Measurements from ENCODE around the gene RAPGEF4. TPM values are rescaled to one million over a fixed set of nuclear protein-coding genes. Genes with fewer than 3 reads are reported as not detected.

RAPGEF4 gene
- total and polyA plus RNA-seq, 9 of the 15 experiments (the other 6 are each of a cell fraction or from before 2014, with no cell fraction given), result 0.04 to 0.33 (median 0.13) TPM; not detected in 6

GRCh38 chr2:172848519-172848918, 112.9 kb downstream of the RAPGEF4 start:
- Histone ChIP-seq H3K9me3 (replicated peaks; ENCODE audit: control insufficient read depth, insufficient read depth, low read depth, low read length) (no peaks in the 10 kb centered on the region), H3K27ac (ENCODE audit: extremely low read depth, low read depth, low read length) (no peak overlapping the region), H3K79me2 (ENCODE audit: control insufficient read depth, insufficient read depth, low read length) (no peaks in the 10 kb centered on the region), H3K4me3 (no peak overlapping the region), H4K20me1 (replicated peaks; ENCODE audit: control insufficient read depth, insufficient read depth, low read length) (no peaks in the 10 kb centered on the region), H2AFZ (ENCODE audit: low read depth, low read length) (no peak overlapping the region), H3K4me1 (replicated peaks in 1 of 2; ENCODE audit: control insufficient read depth in 2 of 2, insufficient read depth in 2 of 2, low read length in 2 of 2) (no peaks in the 10 kb centered on the region), H3K9me1 (ENCODE audit: control insufficient read depth, insufficient read depth, low read length) (no peaks in the 10 kb centered on the region), H3K36me3 (ENCODE audit: control insufficient read depth, insufficient read depth, low read length) (no peaks in the 10 kb centered on the region), H3K9ac (ENCODE audit: insufficient read depth in 1 of 2, low read depth in 2 of 2, low read length in 2 of 2) (no peak overlapping the region), H3K4me2 (ENCODE audit: insufficient read depth, low read length) (no peak overlapping the region), H3K27me3 (ENCODE audit: control insufficient read depth in 2 of 2, insufficient read depth in 2 of 2, low read length in 2 of 2) (peaks cover 0 to 9% of the 10 kb centered on the region in 2 experiments; a peak in 2 of 5 replicates)
- no TSS peak for BruUV-seq (replicated peaks)
- no peak for ATAC-seq
- ChIA-PET POLR2A (no interaction called here), CTCF (ENCODE audit: low intra/inter-chr PET ratio) (no interaction called here)
- in situ Hi-C loops (cut with MboI), result no loop called here
- intact Hi-C loops (cut with micrococcal nuclease), result no loop called here
- FAIRE-seq, result no peak
- no peak for TF ChIP-seq CBX8 (IDR thresholded peaks at IDR 0.05; ENCODE audit: borderline replicate concordance, extremely low read depth, low read depth, low read length, poor library complexity, severe bottlenecking)
- TF ChIP-seq ZMIZ1 (IDR thresholded peaks at IDR 0.05; ENCODE audit: low read depth in 2 of 2, low read length in 2 of 2), result no peak
- no peak for TF ChIP-seq ETS2 (tag; IDR thresholded peaks at IDR 0.05; ENCODE audit: borderline replicate concordance, poor library complexity, severe bottlenecking)
- TF ChIP-seq CBFA2T2 (conservative IDR thresholded peaks at IDR 0.05), result no peak
- TF ChIP-seq ARID3B (CRISPR knock-in tag; IDR thresholded peaks at IDR 0.05; ENCODE audit: borderline replicate concordance), result no peak
- no peak for TF ChIP-seq NFE2 (IDR thresholded peaks at IDR 0.05; ENCODE audit: low read depth)
- no peak for TF ChIP-seq PCBP1 (IDR thresholded peaks at IDR 0.05; ENCODE audit: low read depth, low read length, poor library complexity, severe bottlenecking)
- TF ChIP-seq PBX2 (CRISPR knock-in tag; IDR thresholded peaks at IDR 0.05; ENCODE audit: low read depth), result no peak
- no peak for TF ChIP-seq PBX2 (tag; conservative IDR thresholded peaks at IDR 0.05; ENCODE audit: low read depth)
- no peak for DNase-seq (ENCODE audit: extremely low read depth in 1 of 4, low spot score in 3 of 4)
- 0% methylated on average over 2 of the region's 2 CpGs for WGBS (ENCODE audit: insufficient coverage, low coverage, missing lambda C conversion rate)

Measured in K562 (cell line).